Esophagus squamous epithelium (tissue), 5 donors: ENCODE results near the gene HMCN2. TPM values are rescaled to one million over a fixed set of nuclear protein-coding genes. Genes with fewer than 3 reads are reported as not detected.

Experiments
- DNase-seq: peaks from one replicate; lab custom pipeline; 2025; lab: John Stamatoyannopoulos, UW
- H3K27ac ChIP-seq, 4 donors: fragments of 200-600 bp; sonication (generic); one replicate each; pipeline ENCODE4 v1.5.1; 2016 to 2019; ENCODE audit warnings: mild to moderate bottlenecking in 1 of 4
- H3K27me3 ChIP-seq, 4 donors: fragments of 200-600 bp; sonication (generic); 1 replicate in 3 of 4; 2 replicates in 1 of 4; pipeline versions ENCODE4 v1.5.1 to v1.6.0; 2017 to 2021; ENCODE audit warnings: antibody characterized with exemption in 1 of 4
- H3K36me3 ChIP-seq, 3 donors: fragments of 200-600 bp; sonication (generic); one replicate each; pipeline ENCODE4 v1.5.1; 2016 to 2019
- H3K4me1 ChIP-seq, 3 donors: fragments of 200-600 bp; sonication (generic); one replicate each; pipeline ENCODE4 v1.5.1; 2017 to 2019
- H3K4me3 ChIP-seq, 4 donors: fragments of 200-600 bp; sonication (generic); 1 replicate in 3 of 4; 2 replicates in 1 of 4; pipeline ENCODE4 v1.5.1; 2016 to 2019; ENCODE audit warnings: mild to moderate bottlenecking in 2 of 4, moderate library complexity in 1 of 4
- H3K9me3 ChIP-seq, 3 donors: fragments of 200-600 bp; sonication (generic); one replicate each; pipeline ENCODE4 v1.5.1; 2016 to 2019
- CTCF ChIP-seq, 6 experiments: fragments of 450-650 bp in 4 of 6; fragments of 200-600 bp in 2 of 6; sonication (generic) in 2 of 6; IDR thresholded peaks; one replicate each; pipeline ENCODE4 v1.5.1; 2016 to 2019; ENCODE audit warnings: antibody characterized with exemption in 6 of 6, mild to moderate bottlenecking in 4 of 6, moderate library complexity in 4 of 6
- POLR2A ChIP-seq, 4 donors: fragments of 450-650 bp; IDR thresholded peaks; one replicate each; pipeline ENCODE4 v1.6.1; 2017; ENCODE audit warnings: antibody characterized with exemption in 4 of 4, mild to moderate bottlenecking in 4 of 4, moderate library complexity in 3 of 4
- WGBS, 2 donors: methylation state at CpG; one replicate each; pipeline ENCODE4 v1.1.5; 2018; 5-methylcytosine and 5-hydroxymethylcytosine counted together
- intact Hi-C: fragments of 100-400 bp; cut with DNase I; formaldehyde crosslinking; loops from one replicate; pipeline ENCODE4 v1.15.0; 2022
- total RNA-seq, 4 donors: library from RNA; depleted of rRNA; stranded (reverse); fragments of >200 nt; gene quantifications; one replicate each; pipeline ENCODE4 v1.1.0, GENCODE V29; 2016
- donor health status: DM: yes; HTN: yes; CAD: no.

HMCN2 gene
- total RNA-seq, 4 donors from 2014 or later: 0.53 to 4.8 (median 0.78) TPM

GRCh38 chr9:130463763-130464745 is 198.5 kb downstream of the HMCN2 start:
- Histone ChIP-seq H3K4me1 (peaks cover 0 to 7% (median 0%) of the 10 kb centered on the region in 3 donors), H3K4me3 (no peak overlapping the region), H3K9me3 (no peaks in the 10 kb centered on the region), H3K27me3 (peaks cover 0 to 11% (median 0%) of the 10 kb centered on the region in 4 donors), H3K36me3 (peaks cover 0 to 62% (median 4%) of the 10 kb centered on the region in 3 donors), H3K27ac (no peak overlapping the region)
- TF ChIP-seq CTCF (IDR thresholded peaks at IDR 0.05) (no peak), POLR2A (IDR thresholded peaks at IDR 0.05) (no peak)
- DNase-seq: no peak
- WGBS, 2 donors: 75 to 84% methylated on average over 14 to 15 of the region's 22 CpGs
- intact Hi-C loops: no loop called here

GRCh38 chr9:130465383-130466096 is 200.0 kb downstream of the HMCN2 start:
- H3K4me3 ChIP-seq: no peak overlapping the region
- whole genome bisulfite sequencing, 2 donors: 74 to 75% methylated on average over 8 to 10 of the region's 16 CpGs
- TF ChIP-seq POLR2A (IDR thresholded peaks at IDR 0.05) (no peak), CTCF (IDR thresholded peaks at IDR 0.05) (no peak)
- DNase-seq: no peak
- peaks cover 0 to 60% (median 4%) of the 10 kb centered on the region in 3 donors for H3K36me3 ChIP-seq
- H3K9me3 ChIP-seq: no peaks in the 10 kb centered on the region
- intact Hi-C loops: no loop called here
- H3K27ac ChIP-seq: no peak overlapping the region
- peaks cover 0 to 11% (median 0%) of the 10 kb centered on the region in 4 donors for H3K27me3 ChIP-seq
- peaks cover 0 to 7% (median 0%) of the 10 kb centered on the region in 3 donors for H3K4me1 ChIP-seq

- intact Hi-C loops: no loop called here
- no peak for DNase-seq
- TF ChIP-seq CTCF (IDR thresholded peaks at IDR 0.05) (no peak), POLR2A (IDR thresholded peaks at IDR 0.05) (no peak)
- 83 to 100% methylated on average over 1 of the region's 20 CpGs for WGBS, 2 donors
- Histone ChIP-seq H3K36me3 (peaks cover 0 to 71% (median 4%) of the 10 kb centered on the region in 3 donors), H3K27me3 (peaks cover 0 to 6% (median 0%) of the 10 kb centered on the region in 4 donors), H3K9me3 (no peaks in the 10 kb centered on the region), H3K4me1 (no peaks in the 10 kb centered on the region), H3K4me3 (no peak overlapping the region), H3K27ac (no peak overlapping the region)
Observed at GRCh38 chr9:130466537-130467217, 201.1 kb downstream of the HMCN2 start.

- Histone ChIP-seq H3K4me1 (no peaks in the 10 kb centered on the region), H3K27ac (no peak overlapping the region), H3K4me3 (no peak overlapping the region), H3K9me3 (no peaks in the 10 kb centered on the region), H3K27me3 (peaks cover 0 to 6% (median 0%) of the 10 kb centered on the region in 4 donors), H3K36me3 (peaks cover 0 to 69% (median 4%) of the 10 kb centered on the region in 3 donors)
- WGBS, 2 donors: 40 to 64% methylated on average over 3 to 11 of the region's 13 CpGs
- TF ChIP-seq CTCF (IDR thresholded peaks at IDR 0.05) (no peak), POLR2A (IDR thresholded peaks at IDR 0.05) (no peak)
- intact Hi-C loops: no loop called here
- no peak for DNase-seq
Observed at GRCh38 chr9:130467316-130467715, 201.8 kb downstream of the HMCN2 start.
